IgD-negative memory B cell (primary cell): Measurements from ENCODE around the gene LYAR. TPM values are rescaled to one million over a fixed set of nuclear protein-coding genes. Genes with fewer than 3 reads are reported as not detected.

ENCODE experiments used
- H3K27ac Mint-ChIP-seq, 3 donors: one replicate each; pipeline ENCODE4 v1.8.0; 2020 to 2022; ENCODE audit warnings: mild to moderate bottlenecking in 3 of 3, mixed read lengths in 3 of 3, moderate library complexity in 1 of 3
- H3K27me3 Mint-ChIP-seq: one replicate; pipeline ENCODE4 v1.8.0; 2021; ENCODE audit warnings: mixed read lengths
- H3K36me3 Mint-ChIP-seq: one replicate; pipeline ENCODE4 v1.8.0; 2020; ENCODE audit warnings: mild to moderate bottlenecking, mixed read lengths
- H3K4me1 Mint-ChIP-seq, 3 donors: one replicate each; pipeline ENCODE4 v1.8.0; 2020 to 2022; ENCODE audit warnings: mixed read lengths in 3 of 3, mild to moderate bottlenecking in 1 of 3
- H3K4me3 Mint-ChIP-seq, 4 donors: one replicate each; pipeline ENCODE4 v1.8.0; 2020 to 2022; ENCODE audit warnings: mild to moderate bottlenecking in 4 of 4, mixed read lengths in 4 of 4, moderate library complexity in 3 of 4
- H3K9me3 Mint-ChIP-seq, 3 donors: one replicate each; pipeline ENCODE4 v1.8.0; 2020 to 2021; ENCODE audit warnings: mixed read lengths in 3 of 3, mild to moderate bottlenecking in 1 of 3
- polyA plus RNA-seq: library from polyadenylated mRNA; unstranded; fragments of 300-500 nt; fragmentation: Illumina TruSeq; gene quantifications from one replicate; pipeline ENCODE4 v1.2.3, GENCODE V29; 2021

The LYAR gene
- polyA plus RNA-seq, 1 donor from 2014 or later, result 18.9 TPM

DNA sequence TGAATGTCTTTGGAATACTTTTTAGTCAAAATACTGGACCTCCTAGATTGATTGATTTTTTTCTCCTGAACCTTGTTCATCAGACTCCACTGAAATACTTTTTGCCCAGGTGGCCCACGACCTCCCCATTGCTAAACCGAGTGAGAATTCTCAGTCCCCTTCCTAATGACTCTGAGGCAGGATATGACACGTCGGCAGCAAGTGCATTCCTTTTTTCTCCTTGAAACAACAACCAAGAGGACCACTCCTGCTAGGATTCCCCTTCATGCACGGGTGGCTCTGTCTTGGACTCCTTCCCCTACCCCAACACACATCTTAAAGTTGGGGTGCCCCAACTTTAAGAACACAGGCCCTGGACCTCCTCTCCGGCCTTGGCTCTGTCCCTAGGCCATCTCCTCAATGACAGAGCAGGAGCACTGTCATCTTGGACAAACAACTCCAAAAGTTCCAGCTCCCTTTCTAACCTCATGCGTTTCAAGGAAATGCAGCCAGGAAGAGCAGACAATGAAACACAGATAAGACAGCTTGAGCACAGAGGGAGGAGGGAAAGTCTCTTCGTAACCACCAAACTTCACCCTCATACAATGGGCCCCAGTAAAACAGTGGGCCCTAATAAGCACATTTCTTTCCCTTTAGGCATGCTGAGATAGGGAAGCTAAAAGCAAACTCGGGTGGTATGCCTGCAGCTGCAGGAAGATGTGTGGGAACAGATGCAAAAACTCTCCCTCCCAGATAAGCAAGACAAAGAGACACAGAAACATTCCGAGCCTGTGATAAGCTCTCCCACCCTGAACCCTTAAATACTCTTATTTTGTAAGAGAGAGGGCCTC is 34.0 kb upstream of the LYAR start:
- peaks cover 4% of the 10 kb centered on the region for H3K36me3 Mint-ChIP-seq
- no peak overlapping the region for H3K27ac Mint-ChIP-seq
- no peaks in the 10 kb centered on the region for H3K27me3 Mint-ChIP-seq

DNA sequence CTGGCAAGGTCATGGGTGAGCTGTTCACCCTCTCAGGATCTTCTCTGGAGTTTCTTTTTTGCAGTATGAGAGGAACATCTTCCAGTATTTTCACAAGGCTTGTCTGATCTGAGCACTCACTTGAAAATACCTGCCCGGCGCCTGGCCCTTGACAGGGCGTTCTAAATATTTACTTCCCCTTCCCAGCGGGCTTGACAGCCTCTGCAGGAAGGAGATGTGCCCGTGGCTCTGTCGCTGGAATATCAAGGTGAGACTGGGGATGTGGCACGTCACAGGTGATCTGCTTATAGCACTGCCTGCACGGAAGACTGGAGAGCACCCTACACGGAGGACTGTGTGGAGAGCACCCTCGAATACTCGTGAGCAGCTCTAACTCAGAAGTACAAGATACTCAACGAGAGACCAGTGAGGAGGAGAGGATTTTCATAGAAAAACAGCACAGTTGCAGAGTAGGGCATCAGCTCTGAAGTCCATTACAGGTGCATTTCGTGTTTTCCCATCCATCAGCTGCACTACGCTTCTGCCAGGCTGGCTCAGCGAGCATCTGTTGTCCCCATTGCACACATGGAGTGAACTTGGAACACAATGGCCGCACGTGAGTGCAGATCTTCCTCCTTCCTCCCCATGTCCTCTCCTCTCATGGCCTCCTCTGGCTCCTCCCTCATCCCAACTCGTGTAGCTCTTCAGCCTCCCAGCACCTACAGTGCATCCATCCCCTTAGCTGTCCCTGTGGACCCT is 32.2 kb upstream of the LYAR start:
- no peaks in the 10 kb centered on the region for H3K27me3 Mint-ChIP-seq
- H3K36me3 Mint-ChIP-seq, result peaks cover 4% of the 10 kb centered on the region
- no peaks in the 10 kb centered on the region for H3K9me3 Mint-ChIP-seq
- peak overlapping the region in 1 of 4 donors; percentile 54 for H3K4me3 Mint-ChIP-seq
- H3K4me1 Mint-ChIP-seq, result no peaks in the 10 kb centered on the region
- peak overlapping the region in 1 of 3 donors; percentile 80 for H3K27ac Mint-ChIP-seq

More for the DNA sequence above, 34.0 kb upstream of the LYAR start:
- Mint-ChIP-seq H3K4me1 (no peaks in the 10 kb centered on the region), H3K4me3 (no peak overlapping the region), H3K9me3 (no peaks in the 10 kb centered on the region)

DNA sequence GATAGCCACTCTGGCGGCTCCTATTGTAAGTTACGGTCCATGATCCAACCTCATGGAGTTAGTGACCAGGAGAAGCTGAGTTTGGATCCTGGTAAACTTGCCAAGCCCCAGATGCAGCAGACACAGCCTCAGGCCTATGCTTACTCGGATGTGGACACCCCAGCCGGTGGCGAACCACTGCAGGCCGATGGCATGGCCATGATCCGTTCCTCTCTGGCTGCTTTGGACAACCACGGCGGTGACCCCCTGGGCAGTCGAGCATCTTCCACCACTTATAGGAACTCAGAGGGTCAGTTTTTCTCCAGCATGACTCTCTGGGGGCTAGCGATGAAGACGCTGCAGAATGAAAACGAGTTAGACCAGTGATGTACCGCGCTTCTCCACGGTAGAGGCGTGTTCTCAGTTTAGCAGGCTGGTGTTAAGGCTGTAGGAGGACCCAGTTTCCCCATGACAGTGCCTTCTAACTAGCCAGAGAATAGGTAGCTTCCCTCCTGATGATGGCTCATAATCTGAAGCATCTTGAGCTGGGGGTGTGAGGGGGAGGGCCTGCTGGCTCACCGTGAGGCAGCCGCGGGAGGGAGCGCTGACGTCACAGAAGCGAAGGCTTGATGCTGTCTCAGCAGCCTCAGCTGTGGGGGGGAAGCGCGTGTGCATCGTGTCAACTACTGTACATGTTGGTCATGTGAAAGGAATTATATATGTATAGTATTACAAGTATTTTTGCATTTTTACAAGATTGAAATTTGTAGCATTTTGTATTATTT is 31.2 kb upstream of the LYAR start:
- H3K4me1 Mint-ChIP-seq, result no peaks in the 10 kb centered on the region
- H3K27me3 Mint-ChIP-seq, result no peaks in the 10 kb centered on the region
- peak overlapping the region in 1 of 3 donors; percentile 10 for H3K27ac Mint-ChIP-seq
- H3K9me3 Mint-ChIP-seq, result no peaks in the 10 kb centered on the region
- peaks cover 4% of the 10 kb centered on the region for H3K36me3 Mint-ChIP-seq
- H3K4me3 Mint-ChIP-seq, result no peak overlapping the region

DNA sequence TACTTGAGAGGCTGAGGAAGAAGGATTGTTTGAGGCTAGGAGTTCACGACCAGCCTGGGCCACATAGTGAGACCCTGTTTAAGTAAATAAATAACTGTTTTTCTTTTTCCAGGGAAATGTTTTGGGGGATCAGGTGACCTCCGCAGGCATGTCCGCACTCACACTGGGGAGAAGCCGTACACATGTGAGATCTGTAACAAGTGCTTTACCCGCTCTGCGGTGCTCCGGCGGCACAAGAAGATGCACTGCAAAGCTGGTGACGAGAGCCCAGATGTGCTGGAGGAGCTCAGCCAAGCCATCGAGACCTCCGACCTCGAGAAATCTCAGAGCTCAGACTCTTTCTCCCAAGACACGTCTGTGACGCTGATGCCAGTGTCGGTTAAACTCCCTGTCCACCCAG is 30.6 kb upstream of the LYAR start:
- Mint-ChIP-seq H3K27me3 (no peaks in the 10 kb centered on the region), H3K4me1 (no peaks in the 10 kb centered on the region), H3K27ac (peak overlapping the region in 1 of 3 donors; percentile 10), H3K9me3 (no peaks in the 10 kb centered on the region), H3K4me3 (no peak overlapping the region), H3K36me3 (peaks cover 6% of the 10 kb centered on the region)

- no peak overlapping the region for H3K4me3 Mint-ChIP-seq
- no peak overlapping the region for H3K27ac Mint-ChIP-seq
- H3K4me1 Mint-ChIP-seq, result peaks cover 0 to 1% (median 0%) of the 10 kb centered on the region in 3 donors
- H3K9me3 Mint-ChIP-seq, result no peaks in the 10 kb centered on the region
- no peaks in the 10 kb centered on the region for H3K27me3 Mint-ChIP-seq
- peaks cover 6% of the 10 kb centered on the region for H3K36me3 Mint-ChIP-seq
These were observed 27.7 kb upstream of the LYAR start for GRCh38 chr4:4317496-4318232.

- H3K4me1 Mint-ChIP-seq, result peaks cover 0 to 1% (median 0%) of the 10 kb centered on the region in 3 donors
- H3K27me3 Mint-ChIP-seq, result no peaks in the 10 kb centered on the region
- H3K36me3 Mint-ChIP-seq, result peaks cover 4% of the 10 kb centered on the region
- H3K27ac Mint-ChIP-seq, result peak overlapping the region in 1 of 3 donors; percentile 19
- H3K9me3 Mint-ChIP-seq, result no peaks in the 10 kb centered on the region
- H3K4me3 Mint-ChIP-seq, result no peak overlapping the region
These were observed 26.2 kb upstream of the LYAR start for GRCh38 chr4:4316150-4316495.

- H3K36me3 Mint-ChIP-seq, result peaks cover 4% of the 10 kb centered on the region
- H3K27me3 Mint-ChIP-seq, result no peaks in the 10 kb centered on the region
- no peaks in the 10 kb centered on the region for H3K9me3 Mint-ChIP-seq
- H3K4me3 Mint-ChIP-seq, result peak overlapping the region in 1 of 4 donors; percentile 23
- peaks cover 0 to 1% (median 0%) of the 10 kb centered on the region in 3 donors for H3K4me1 Mint-ChIP-seq
- H3K27ac Mint-ChIP-seq, result peak overlapping the region in 1 of 3 donors; percentile 19
These were observed 25.7 kb upstream of the LYAR start for GRCh38 chr4:4315461-4316149.

GRCh38 chr4:4311193-4311592 is 21.2 kb upstream of the LYAR start:
- H3K27me3 Mint-ChIP-seq, result no peaks in the 10 kb centered on the region
- peaks cover 8% of the 10 kb centered on the region for H3K36me3 Mint-ChIP-seq

GRCh38 chr4:4308800-4309441 is 19.0 kb upstream of the LYAR start:
- H3K36me3 Mint-ChIP-seq, result peaks cover 5% of the 10 kb centered on the region
- no peaks in the 10 kb centered on the region for H3K9me3 Mint-ChIP-seq
- no peak overlapping the region for H3K27ac Mint-ChIP-seq
- no peaks in the 10 kb centered on the region for H3K27me3 Mint-ChIP-seq
- no peak overlapping the region for H3K4me3 Mint-ChIP-seq
- H3K4me1 Mint-ChIP-seq, result peaks cover 0 to 6% (median 0%) of the 10 kb centered on the region in 3 donors

More at GRCh38 chr4:4311193-4311592, 21.2 kb upstream of the LYAR start:
- Mint-ChIP-seq H3K9me3 (no peaks in the 10 kb centered on the region), H3K4me1 (peaks cover 0 to 7% (median 0%) of the 10 kb centered on the region in 3 donors), H3K4me3 (no peak overlapping the region), H3K27ac (no peak overlapping the region)

- Mint-ChIP-seq H3K4me3 (no peak overlapping the region), H3K36me3 (peaks cover 8% of the 10 kb centered on the region)
These were observed 17.0 kb upstream of the LYAR start for GRCh38 chr4:4306920-4307319.

DNA sequence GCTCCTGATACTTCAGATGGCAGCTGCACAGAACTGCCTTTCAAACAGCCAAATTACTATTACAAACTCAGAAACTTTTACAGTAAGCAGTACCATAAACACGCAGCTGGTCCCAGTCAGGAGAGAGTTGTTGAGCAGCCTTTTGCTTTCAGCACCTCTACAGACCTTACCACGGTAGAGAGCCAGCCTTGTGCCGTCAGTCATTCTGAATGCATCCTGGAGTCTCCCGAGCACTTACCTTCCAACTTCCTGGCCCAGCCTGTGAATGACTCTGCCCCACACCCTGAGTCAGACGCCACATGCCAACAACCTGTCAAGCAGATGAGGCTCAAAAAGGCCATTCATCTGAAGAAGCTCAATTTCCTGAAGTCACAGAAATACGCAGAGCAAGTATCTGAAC is 12.5 kb upstream of the LYAR start:
- Mint-ChIP-seq H3K9me3 (no peaks in the 10 kb centered on the region), H3K36me3 (peaks cover 4% of the 10 kb centered on the region), H3K27ac (no peak overlapping the region), H3K4me1 (peaks cover 0 to 5% (median 1%) of the 10 kb centered on the region in 3 donors), H3K27me3 (no peaks in the 10 kb centered on the region), H3K4me3 (no peak overlapping the region)

More at GRCh38 chr4:4306920-4307319, 17.0 kb upstream of the LYAR start:
- Mint-ChIP-seq H3K9me3 (no peaks in the 10 kb centered on the region), H3K4me1 (peaks cover 0 to 6% (median 0%) of the 10 kb centered on the region in 3 donors), H3K27me3 (no peaks in the 10 kb centered on the region), H3K27ac (no peak overlapping the region)

- H3K4me1 Mint-ChIP-seq, result peaks cover 0 to 5% (median 1%) of the 10 kb centered on the region in 3 donors
- H3K27ac Mint-ChIP-seq, result no peak overlapping the region
- no peaks in the 10 kb centered on the region for H3K27me3 Mint-ChIP-seq
- H3K9me3 Mint-ChIP-seq, result no peaks in the 10 kb centered on the region
- H3K4me3 Mint-ChIP-seq, result no peak overlapping the region
- H3K36me3 Mint-ChIP-seq, result peaks cover 4% of the 10 kb centered on the region
These were observed 12.0 kb upstream of the LYAR start for GRCh38 chr4:4302001-4302400.

- H3K4me1 Mint-ChIP-seq, result peaks cover 3 to 14% (median 5%) of the 10 kb centered on the region in 3 donors
- no peaks in the 10 kb centered on the region for H3K9me3 Mint-ChIP-seq
- peaks cover 4% of the 10 kb centered on the region for H3K36me3 Mint-ChIP-seq
- no peak overlapping the region for H3K4me3 Mint-ChIP-seq
- no peaks in the 10 kb centered on the region for H3K27me3 Mint-ChIP-seq
- H3K27ac Mint-ChIP-seq, result no peak overlapping the region
These were observed 9.1 kb upstream of the LYAR start for GRCh38 chr4:4299006-4299405.
